Peyer's patch (tissue), 4 donors: ENCODE data around the gene CORO7. TPM values are rescaled to one million over a fixed set of nuclear protein-coding genes. Genes with fewer than 3 reads are reported as not detected.

Source experiments
- DNase-seq, 3 donors: peaks; one replicate each; pipeline ENCODE4 v3.0.0-alpha.2; 2017 to 2019
- H3K27ac ChIP-seq, 4 donors: fragments of 200-600 bp; sonication (generic); one replicate each; pipeline ENCODE4 v1.5.1; 2016 to 2019
- H3K27me3 ChIP-seq, 2 donors: fragments of 200-600 bp; sonication (generic); one replicate each; pipeline ENCODE4 v1.5.1; 2019
- H3K36me3 ChIP-seq, 3 donors: fragments of 200-600 bp; sonication (generic); one replicate each; pipeline ENCODE4 v1.5.1; 2016 to 2019
- H3K4me1 ChIP-seq, 4 donors: fragments of 200-600 bp; sonication (generic); one replicate each; pipeline ENCODE4 v1.5.1; 2016 to 2019
- H3K4me3 ChIP-seq, 4 donors: fragments of 200-600 bp; sonication (generic); 1 replicate in 3 of 4; 2 replicates in 1 of 4; pipeline ENCODE4 v1.5.1; 2016 to 2019; ENCODE audit warnings: mild to moderate bottlenecking in 1 of 4
- H3K9me3 ChIP-seq, 4 donors: fragments of 200-600 bp; sonication (generic); one replicate each; pipeline ENCODE4 v1.5.1; 2016 to 2019; ENCODE audit warnings: mild to moderate bottlenecking in 1 of 4
- POLR2A ChIP-seq, 2 donors: fragments of 450-650 bp; IDR thresholded peaks; one replicate each; pipeline ENCODE4 v1.5.1; 2017; ENCODE audit warnings: antibody characterized with exemption in 2 of 2, mild to moderate bottlenecking in 2 of 2, moderate library complexity in 2 of 2
- total RNA-seq, 4 donors: library from RNA; depleted of rRNA; stranded (reverse); fragments of >200 nt; gene quantifications; one replicate each; pipeline ENCODE4 v1.1.0, GENCODE V29; 2016
- TF ChIP-seq, protein P1 (sequence below), 6 experiments: fragments of 450-650 bp in 4 of 6; fragments of 200-600 bp in 2 of 6; sonication (generic) in 1 of 6; IDR thresholded peaks; one replicate each; pipeline ENCODE4 v1.5.1; 2017 to 2019; ENCODE audit warnings: antibody characterized with exemption in 6 of 6, mild to moderate bottlenecking in 3 of 6, moderate library complexity in 1 of 6

Gene CORO7
- total RNA-seq, 4 donors from 2014 or later = 73.4 to 219 (median 110) TPM

DNA sequence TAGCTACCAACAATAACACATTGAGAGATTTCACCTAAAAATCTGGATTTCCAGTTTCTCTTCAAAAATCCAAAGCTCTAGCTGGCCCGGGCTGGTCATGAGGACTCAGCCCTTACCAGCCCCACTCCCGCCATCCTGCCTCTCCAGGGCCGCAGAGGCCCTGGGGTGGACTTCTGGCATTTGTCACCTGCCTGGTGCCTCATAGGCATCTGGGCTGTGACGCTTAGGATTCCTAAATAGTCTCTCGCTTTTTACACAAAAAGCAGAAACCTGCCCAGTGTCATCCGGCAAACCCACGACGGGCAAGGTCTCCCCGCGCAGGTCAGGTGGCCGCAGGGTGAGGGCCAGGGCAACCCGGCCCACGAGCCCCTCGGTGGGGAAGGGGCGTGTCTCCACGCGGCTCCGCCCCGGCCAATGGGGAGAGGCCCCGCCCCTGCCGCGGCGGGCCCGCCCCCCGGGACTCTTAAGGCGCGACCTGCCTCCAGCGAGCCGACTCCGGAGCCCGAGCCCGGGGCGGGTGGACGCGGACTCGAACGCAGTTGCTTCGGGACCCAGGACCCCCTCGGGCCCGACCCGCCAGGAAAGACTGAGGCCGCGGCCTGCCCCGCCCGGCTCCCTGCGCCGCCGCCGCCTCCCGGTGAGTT is 44.9 kb downstream of the CORO7 start, which contains the start of gene VASN:
TSS of gene VASN (plus strand) at position 492 of the 644 bp plus-strand sequence. CDS start 9,030 bp downstream, outside the sequence.
- H3K9me3 ChIP-seq = no peaks in the 10 kb centered on the region
- peak within 1 kb of the TSS; percentile 43 to 80 (median 70) for H3K4me3 ChIP-seq
- peaks cover 0 to 14% (median 0%) of the 10 kb centered on the region in 3 donors for H3K36me3 ChIP-seq
- peak; percentile 74 to 86 (median 82) for DNase-seq
- no peaks in the 10 kb centered on the region for H3K27me3 ChIP-seq
- H3K4me1 ChIP-seq = peaks cover 0 to 66% (median 12%) of the 10 kb centered on the region in 4 donors
- peak within 1 kb of the TSS; percentile 40 to 84 (median 76) for H3K27ac ChIP-seq
- TF ChIP-seq, protein P1, sequence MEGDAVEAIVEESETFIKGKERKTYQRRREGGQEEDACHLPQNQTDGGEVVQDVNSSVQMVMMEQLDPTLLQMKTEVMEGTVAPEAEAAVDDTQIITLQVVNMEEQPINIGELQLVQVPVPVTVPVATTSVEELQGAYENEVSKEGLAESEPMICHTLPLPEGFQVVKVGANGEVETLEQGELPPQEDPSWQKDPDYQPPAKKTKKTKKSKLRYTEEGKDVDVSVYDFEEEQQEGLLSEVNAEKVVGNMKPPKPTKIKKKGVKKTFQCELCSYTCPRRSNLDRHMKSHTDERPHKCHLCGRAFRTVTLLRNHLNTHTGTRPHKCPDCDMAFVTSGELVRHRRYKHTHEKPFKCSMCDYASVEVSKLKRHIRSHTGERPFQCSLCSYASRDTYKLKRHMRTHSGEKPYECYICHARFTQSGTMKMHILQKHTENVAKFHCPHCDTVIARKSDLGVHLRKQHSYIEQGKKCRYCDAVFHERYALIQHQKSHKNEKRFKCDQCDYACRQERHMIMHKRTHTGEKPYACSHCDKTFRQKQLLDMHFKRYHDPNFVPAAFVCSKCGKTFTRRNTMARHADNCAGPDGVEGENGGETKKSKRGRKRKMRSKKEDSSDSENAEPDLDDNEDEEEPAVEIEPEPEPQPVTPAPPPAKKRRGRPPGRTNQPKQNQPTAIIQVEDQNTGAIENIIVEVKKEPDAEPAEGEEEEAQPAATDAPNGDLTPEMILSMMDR (IDR thresholded peaks at IDR 0.05) = no peak
- peak in 1 of 2 donors; percentile 75 for TF ChIP-seq POLR2A (IDR thresholded peaks at IDR 0.05)

DNA sequence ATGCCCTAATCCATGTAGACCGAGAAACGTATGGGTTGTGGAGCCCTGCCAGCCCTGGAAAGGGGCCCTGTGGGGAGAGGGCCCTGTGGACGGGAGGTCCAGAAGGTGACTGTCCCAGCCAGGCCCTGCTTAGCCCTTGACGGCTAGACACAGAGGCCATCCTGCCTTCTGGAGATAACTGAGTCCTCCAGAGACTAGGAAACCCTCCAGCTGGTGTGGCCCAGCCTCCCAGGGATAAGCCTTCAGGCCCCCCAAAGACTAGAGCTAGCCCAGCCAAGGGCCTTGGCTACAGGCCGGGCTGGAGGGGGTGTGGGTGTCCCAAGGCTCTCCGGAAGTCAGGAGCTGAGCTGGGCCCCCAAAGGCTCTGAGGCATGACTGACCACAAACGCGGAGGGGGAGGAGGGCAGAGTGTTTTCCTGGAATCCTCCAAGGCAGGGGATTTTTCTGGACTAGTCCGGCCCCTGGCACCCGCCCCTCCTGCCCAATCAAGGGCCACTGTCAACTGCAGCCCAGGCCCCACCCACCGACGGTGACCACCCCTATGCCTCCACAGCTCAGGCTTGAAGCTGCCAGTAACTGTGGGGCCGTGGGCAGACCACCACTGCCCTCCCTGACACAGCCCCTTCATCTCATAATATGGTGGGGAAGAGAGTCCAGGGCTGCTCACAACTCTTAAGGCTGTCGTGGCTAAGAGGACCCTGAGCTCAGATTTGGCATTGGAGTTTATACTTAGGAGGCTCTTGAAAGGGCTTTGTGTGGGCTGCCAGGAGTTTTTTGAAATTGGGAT is 45.6 kb downstream of the CORO7 start:
- DNase-seq = peak in 2 of 3 donors; percentile 29 to 70
- Histone ChIP-seq H3K4me3 (no peak overlapping the region), H3K9me3 (no peaks in the 10 kb centered on the region), H3K4me1 (peaks cover 0 to 59% (median 12%) of the 10 kb centered on the region in 4 donors), H3K27ac (peak overlapping the region; percentile 40 to 84 (median 76)), H3K36me3 (peaks cover 0 to 17% (median 0%) of the 10 kb centered on the region in 3 donors), H3K27me3 (no peaks in the 10 kb centered on the region)
- TF ChIP-seq, protein P1 (IDR thresholded peaks at IDR 0.05) = no peak
- TF ChIP-seq POLR2A (IDR thresholded peaks at IDR 0.05) = no peak

DNA sequence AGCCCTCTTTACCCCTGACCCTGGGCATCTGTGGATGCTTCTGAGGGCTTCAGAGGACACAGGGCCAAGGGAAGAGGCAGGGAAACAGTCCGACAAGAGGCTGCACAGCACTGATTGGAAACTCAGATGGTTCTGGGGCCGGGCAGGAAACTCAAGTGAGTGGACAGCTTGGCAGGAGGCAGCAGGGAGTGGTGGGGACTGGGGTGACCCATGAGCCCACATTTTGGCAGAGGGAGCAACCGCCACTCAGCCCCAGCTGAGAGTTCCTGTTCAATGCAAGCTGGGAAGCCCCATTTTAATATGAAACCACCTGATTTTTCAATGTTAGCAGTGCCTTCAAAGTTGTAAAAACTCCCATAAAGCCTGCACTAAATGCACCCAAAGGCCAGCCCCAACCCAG is 46.2 kb downstream of the CORO7 start:
- H3K27ac ChIP-seq = peak overlapping the region; percentile 40 to 84 (median 76)
- peaks cover 0 to 55% (median 12%) of the 10 kb centered on the region in 4 donors for H3K4me1 ChIP-seq
- no peak overlapping the region for H3K4me3 ChIP-seq
- H3K36me3 ChIP-seq = peaks cover 0 to 23% (median 0%) of the 10 kb centered on the region in 3 donors
- DNase-seq = no peak
- no peaks in the 10 kb centered on the region for H3K27me3 ChIP-seq
- no peaks in the 10 kb centered on the region for H3K9me3 ChIP-seq
- TF ChIP-seq, protein P1 (IDR thresholded peaks at IDR 0.05) = no peak
- no peak for TF ChIP-seq POLR2A (IDR thresholded peaks at IDR 0.05)

DNA sequence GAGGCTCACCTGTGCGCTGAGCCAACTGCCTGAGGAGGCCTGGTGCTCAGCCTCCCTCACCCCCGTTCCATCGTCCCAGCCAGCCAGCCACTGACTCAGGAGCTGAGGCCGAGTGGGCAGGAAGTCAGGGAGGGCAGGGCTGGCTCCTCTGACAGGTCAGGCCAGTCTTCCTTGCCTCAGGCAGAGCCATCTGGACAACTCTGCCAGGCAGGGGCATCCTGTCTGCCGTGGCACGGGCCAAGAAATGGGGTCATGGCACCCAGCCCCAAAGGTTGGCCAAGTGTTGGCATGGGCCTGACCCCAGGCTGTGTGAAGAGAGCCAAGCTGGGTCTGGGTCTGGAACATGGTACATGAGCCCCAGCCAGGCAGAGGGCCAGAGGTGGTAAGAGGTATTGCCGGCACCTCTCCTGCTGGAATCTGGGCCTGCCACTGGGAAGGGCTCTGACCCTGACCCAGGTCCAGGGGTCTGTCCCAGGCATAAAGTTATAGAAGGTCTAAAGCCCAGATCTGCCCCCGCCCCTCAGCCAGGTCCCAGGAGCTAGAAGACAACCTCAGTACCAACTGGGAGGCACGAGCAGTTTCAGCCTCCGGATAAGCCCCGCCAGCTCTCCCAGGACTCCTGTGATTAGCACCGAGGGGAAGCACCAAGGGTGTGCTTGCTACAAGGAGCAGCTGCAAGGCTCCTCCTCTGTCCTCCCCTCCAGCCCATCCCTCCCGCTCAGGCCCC is 47.2 kb downstream of the CORO7 start:
- Histone ChIP-seq H3K4me3 (no peak overlapping the region), H3K9me3 (no peaks in the 10 kb centered on the region), H3K36me3 (peaks cover 0 to 33% (median 0%) of the 10 kb centered on the region in 3 donors), H3K27me3 (no peaks in the 10 kb centered on the region), H3K27ac (peak overlapping the region in 3 of 4 donors; percentile 46 to 84 (median 72)), H3K4me1 (peaks cover 0 to 45% (median 12%) of the 10 kb centered on the region in 4 donors)
- TF ChIP-seq POLR2A (IDR thresholded peaks at IDR 0.05) = no peak
- TF ChIP-seq, protein P1 (IDR thresholded peaks at IDR 0.05) = no peak
- no peak for DNase-seq

DNA sequence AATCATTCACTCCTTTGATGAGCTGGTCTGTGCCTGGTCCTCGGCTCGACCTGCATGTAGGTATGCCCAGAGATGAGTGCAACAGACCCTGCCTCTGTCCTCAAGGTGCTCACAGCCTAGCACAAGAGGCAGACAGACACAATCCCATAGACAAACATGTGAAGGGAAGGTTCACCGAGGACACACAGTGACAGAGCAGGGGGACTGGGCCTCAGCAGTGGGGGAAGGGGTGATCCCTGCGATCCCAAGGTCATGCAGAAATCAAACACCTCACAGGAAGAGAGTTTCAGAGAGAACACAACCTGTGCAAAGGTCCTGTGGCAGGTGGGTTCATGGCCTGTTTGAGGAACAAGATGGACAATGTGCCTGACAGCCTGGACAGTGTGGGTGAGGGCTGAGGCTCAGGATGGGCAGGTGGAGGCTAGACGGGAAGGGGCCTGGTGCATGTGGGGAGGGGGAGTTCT is 49.0 kb downstream of the CORO7 start:
- Histone ChIP-seq H3K4me3 (no peak overlapping the region), H3K4me1 (peaks cover 0 to 28% (median 5%) of the 10 kb centered on the region in 4 donors), H3K9me3 (no peaks in the 10 kb centered on the region), H3K27me3 (no peaks in the 10 kb centered on the region), H3K27ac (no peak overlapping the region), H3K36me3 (peaks cover 0 to 51% (median 0%) of the 10 kb centered on the region in 3 donors)
- DNase-seq = no peak
- no peak for TF ChIP-seq POLR2A (IDR thresholded peaks at IDR 0.05)
- TF ChIP-seq, protein P1 (IDR thresholded peaks at IDR 0.05) = no peak
